Lung (tissue), 12 donors: ENCODE results near the gene XRCC5. TPM values are rescaled to one million over a fixed set of nuclear protein-coding genes. Genes with fewer than 3 reads are reported as not detected.
A peak's percentile ranks its signal among the peaks of the same experiment; 100 is the strongest.

Experiments used
- ATAC-seq: fragments of 200-7000 bp; cut with Tn5 transposase; one replicate; pipeline ENCODE4 v1.9.1; 2020; ENCODE audit warnings: moderate number of reproducible peaks; ENCODE audit not compliant: insufficient read depth, low FRiP score
- DNase-seq, 3 donors: peaks; one replicate each; pipeline ENCODE4 v3.0.0-alpha.2; 2013 to 2017
- H3K27ac ChIP-seq, 2 donors: one replicate each; pipeline ENCODE4 v1.5.1; 2013; ENCODE audit warnings: mild to moderate bottlenecking in 2 of 2, moderate library complexity in 2 of 2, control low read depth in 1 of 2, inconsistent platforms in 1 of 2, low read depth in 1 of 2, low read length in 1 of 2
- H3K27me3 ChIP-seq, 3 donors: one replicate each; pipeline ENCODE4 v1.5.1; 2013; ENCODE audit warnings: low read length in 2 of 3; ENCODE audit not compliant: control insufficient read depth in 3 of 3, insufficient read depth in 3 of 3
- H3K36me3 ChIP-seq, 4 donors: one replicate each; pipeline ENCODE4 v1.5.1; 2013; ENCODE audit warnings: low read length in 4 of 4, mild to moderate bottlenecking in 1 of 4, moderate library complexity in 1 of 4; ENCODE audit not compliant: control insufficient read depth in 4 of 4, insufficient read depth in 4 of 4
- H3K4me1 ChIP-seq, 5 donors: one replicate each; pipeline ENCODE4 v1.5.1; 2013; ENCODE audit warnings: low read length in 5 of 5, mild to moderate bottlenecking in 2 of 5, moderate library complexity in 1 of 5; ENCODE audit not compliant: control insufficient read depth in 5 of 5, insufficient read depth in 5 of 5
- H3K4me3 ChIP-seq: one replicate; pipeline ENCODE4 v1.5.1; 2013; ENCODE audit warnings: mild to moderate bottlenecking, control low read depth, moderate library complexity
- H3K9ac ChIP-seq, 2 donors: one replicate each; pipeline ENCODE4 v1.5.1; 2013; ENCODE audit warnings: low read length in 2 of 2, control low read depth in 1 of 2; ENCODE audit not compliant: insufficient read depth in 1 of 2
- H3K9me3 ChIP-seq, 4 donors: one replicate each; pipeline ENCODE4 v1.5.1; 2013; ENCODE audit warnings: low read length in 3 of 4, mild to moderate bottlenecking in 1 of 4, moderate library complexity in 1 of 4; ENCODE audit not compliant: control insufficient read depth in 4 of 4, insufficient read depth in 3 of 4
- CTCF ChIP-seq: IDR thresholded peaks from 2 replicates; pipeline ENCODE4 v1.5.1; 2012; ENCODE audit warnings: mild to moderate bottlenecking; ENCODE audit errors: control extremely low read depth, extremely low read depth
- WGBS, 2 donors: extraction: QIAGEN DNeasy Blood & Tissue Kit; methylation state at CpG; one replicate each; pipeline ENCODE4 v1.1.7; 2013; 5-methylcytosine and 5-hydroxymethylcytosine counted together
- polyA plus RNA-seq, 2 donors: library from polyadenylated mRNA; stranded (reverse); fragments of 200-250 nt; gene quantifications; one replicate each; pipeline ENCODE4 v1.2.1, GENCODE V29; 2013
- total RNA-seq, 2 donors: library from RNA; depleted of rRNA in 1 of 2; stranded (reverse); fragments of >200 nt in 1 of 2; gene quantifications; one replicate each; pipeline ENCODE4 v1.2.1, GENCODE V29; 2014 to 2021
- donor health status: control.
- donor health status: control.
- donor health status: Bipolar disorder and iron deficiency.
- donor health status: healthy.
- donor health status: DM: yes; HTN: yes; CAD: no.

Gene XRCC5
- total and polyA plus RNA-seq, 4 donors = 67.3 to 200 (median 144) TPM

GRCh38 chr2:216126943-216127342 lies 17.8 kb downstream of the XRCC5 start:
- Histone ChIP-seq H3K36me3 (peaks cover 13 to 63% (median 48%) of the 10 kb centered on the region in 4 donors), H3K27ac (no peak overlapping the region), H3K4me1 (peaks cover 0 to 10% (median 0%) of the 10 kb centered on the region in 5 donors), H3K9ac (no peak overlapping the region), H3K27me3 (no peaks in the 10 kb centered on the region), H3K9me3 (no peaks in the 10 kb centered on the region), H3K4me3 (no peak overlapping the region)
- 55 to 91% methylated on average over 5 of the region's 5 CpGs for WGBS, 2 donors
- DNase-seq (no peak), ATAC-seq (no peak)
- no peak for TF ChIP-seq CTCF

DNA sequence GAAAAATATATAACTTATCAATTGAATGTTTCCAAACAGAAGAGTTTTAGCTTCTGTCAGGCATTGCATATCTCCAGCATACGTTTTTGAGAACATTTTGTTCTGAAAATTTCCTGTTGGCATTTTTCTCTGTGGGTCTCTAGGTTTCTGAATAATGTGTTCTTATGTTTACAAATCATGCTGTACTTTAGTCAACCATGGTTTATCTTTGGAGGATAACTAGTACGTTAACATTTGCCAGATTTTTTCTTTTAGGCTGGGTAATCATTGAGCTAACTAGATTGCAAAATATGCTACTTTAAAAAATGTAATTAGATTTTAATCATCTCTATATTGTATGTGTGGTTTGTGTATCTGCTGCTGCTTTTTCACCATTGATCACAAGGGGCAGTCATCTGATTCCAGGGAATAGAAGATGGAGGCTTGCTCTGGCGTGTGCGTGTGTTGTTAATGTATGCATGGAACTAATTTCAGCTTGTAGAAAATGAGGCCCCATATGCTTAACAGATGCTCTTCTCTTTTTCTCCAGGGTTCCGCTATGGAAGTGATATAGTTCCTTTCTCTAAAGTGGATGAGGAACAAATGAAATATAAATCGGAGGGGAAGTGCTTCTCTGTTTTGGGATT lies 21.3 kb downstream of the XRCC5 start:
- H3K27me3 ChIP-seq = no peaks in the 10 kb centered on the region
- H3K9me3 ChIP-seq = no peaks in the 10 kb centered on the region
- H3K27ac ChIP-seq = no peak overlapping the region
- peaks cover 0 to 10% (median 0%) of the 10 kb centered on the region in 5 donors for H3K4me1 ChIP-seq
- H3K9ac ChIP-seq = no peak overlapping the region
- ATAC-seq (no peak), DNase-seq (peak in 2 of 3 donors; percentile 47 to 56)
- peaks cover 21 to 68% (median 57%) of the 10 kb centered on the region in 4 donors for H3K36me3 ChIP-seq
- H3K4me3 ChIP-seq = no peak overlapping the region
- 53 to 74% methylated on average over 6 of the region's 6 CpGs for WGBS, 2 donors
- TF ChIP-seq CTCF = no peak

GRCh38 chr2:216131175-216131926 lies 22.2 kb downstream of the XRCC5 start:
- no peak for ATAC-seq
- peaks cover 26 to 65% (median 52%) of the 10 kb centered on the region in 4 donors for H3K36me3 ChIP-seq

More at GRCh38 chr2:216131175-216131926, 22.2 kb downstream of the XRCC5 start:
- Histone ChIP-seq H3K9ac (no peak overlapping the region), H3K4me3 (no peak overlapping the region), H3K27me3 (no peaks in the 10 kb centered on the region), H3K27ac (no peak overlapping the region), H3K4me1 (peaks cover 0 to 10% (median 0%) of the 10 kb centered on the region in 5 donors), H3K9me3 (no peaks in the 10 kb centered on the region)
- no peak for DNase-seq
- WGBS, 2 donors = 65 to 87% methylated on average over 3 of the region's 3 CpGs
- no peak for TF ChIP-seq CTCF
